H9 (cell line): Measurements from ENCODE around the gene MRGPRD. TPM values are rescaled to one million over a fixed set of nuclear protein-coding genes. Genes with fewer than 3 reads are reported as not detected.

Experiments used
- DNase-seq: peaks from one replicate; pipeline ENCODE4 v3.0.0-alpha.2; 2017
- H2AFZ ChIP-seq: one replicate; pipeline ENCODE4 v1.6.1; 2013; ENCODE audit warnings: mild to moderate bottlenecking, low read length, control low read depth, moderate library complexity
- H2AK5ac ChIP-seq: 2 replicates; pipeline ENCODE4 v1.6.1; 2013; ENCODE audit warnings: low read length, control low read depth, mixed read lengths; ENCODE audit not compliant: insufficient read length
- H2BK120ac ChIP-seq: one replicate; pipeline ENCODE4 v1.6.1; 2013; ENCODE audit warnings: low read depth, mild to moderate bottlenecking, low read length, control low read depth, inconsistent platforms; ENCODE audit not compliant: poor library complexity, severe bottlenecking
- H2BK12ac ChIP-seq: 2 replicates; pipeline ENCODE4 v1.6.1; 2013; ENCODE audit warnings: low read length, control low read depth, mixed read lengths, low read depth; ENCODE audit not compliant: insufficient read length
- H2BK15ac ChIP-seq: 2 replicates; pipeline ENCODE4 v1.6.1; 2013; ENCODE audit warnings: low read depth, low read length, control low read depth
- H2BK20ac ChIP-seq: one replicate; pipeline ENCODE4 v1.6.1; 2013; ENCODE audit warnings: low read depth, mild to moderate bottlenecking, low read length, control low read depth, inconsistent platforms; ENCODE audit not compliant: poor library complexity, severe bottlenecking
- H2BK5ac ChIP-seq: 2 replicates; pipeline ENCODE4 v1.6.1; 2013; ENCODE audit warnings: low read length, control low read depth, mixed read lengths; ENCODE audit not compliant: insufficient read length
- H3K14ac ChIP-seq: 2 replicates; pipeline ENCODE4 v1.6.1; 2013; ENCODE audit warnings: low read length, control low read depth; ENCODE audit not compliant: insufficient read depth
- H3K18ac ChIP-seq: 2 replicates; pipeline ENCODE4 v1.6.1; 2013; ENCODE audit warnings: low read depth, mild to moderate bottlenecking, mixed read lengths, low read length, control low read depth; ENCODE audit not compliant: insufficient read length
- H3K23ac ChIP-seq: 2 replicates; pipeline ENCODE4 v1.6.1; 2013; ENCODE audit warnings: low read length, control low read depth, mixed read lengths, low read depth; ENCODE audit not compliant: insufficient read length
- H3K23me2 ChIP-seq: 2 replicates; pipeline ENCODE4 v1.6.1; 2013; ENCODE audit warnings: low read depth, mild to moderate bottlenecking, mixed read lengths, low read length, control low read depth; ENCODE audit not compliant: insufficient read length, poor library complexity, severe bottlenecking
- H3K27ac ChIP-seq: 2 replicates; pipeline ENCODE4 v1.5.1; 2013; ENCODE audit warnings: low read length, control low read depth, mixed read lengths, low read depth; ENCODE audit not compliant: insufficient read length
- H3K27me3 ChIP-seq: 2 replicates; pipeline ENCODE4 v1.6.1; 2013; ENCODE audit warnings: low read length, control low read depth, inconsistent platforms; ENCODE audit not compliant: insufficient read depth
- H3K4ac ChIP-seq: 2 replicates; pipeline ENCODE4 v1.6.1; 2013; ENCODE audit warnings: low read depth, mild to moderate bottlenecking, control low read depth, inconsistent platforms, low read length, moderate library complexity
- H3K4me1 ChIP-seq: 2 replicates; pipeline ENCODE4 v1.6.1; 2013; ENCODE audit warnings: low read length, control low read depth, inconsistent platforms; ENCODE audit not compliant: insufficient read depth
- H3K4me2 ChIP-seq: 2 replicates; pipeline ENCODE4 v1.6.1; 2013; ENCODE audit warnings: low read length, control low read depth, mixed read lengths; ENCODE audit not compliant: insufficient read length, insufficient read depth
- H3K56ac ChIP-seq: 2 replicates; pipeline ENCODE4 v1.6.1; 2013; ENCODE audit warnings: low read depth, mild to moderate bottlenecking, mixed read lengths, low read length, control low read depth; ENCODE audit not compliant: insufficient read length
- H3K79me1 ChIP-seq: 2 replicates; pipeline ENCODE4 v1.6.1; 2013; ENCODE audit warnings: low read depth, mild to moderate bottlenecking, moderate library complexity, low read length, control low read depth, inconsistent platforms; ENCODE audit not compliant: insufficient read depth, poor library complexity, severe bottlenecking
- H3K79me2 ChIP-seq: 2 replicates; pipeline ENCODE4 v1.6.1; 2013; ENCODE audit warnings: low read length, control low read depth, inconsistent platforms; ENCODE audit not compliant: insufficient read depth
- H3K9ac ChIP-seq: 2 replicates; pipeline ENCODE4 v1.6.1; 2013; ENCODE audit warnings: low read length, control low read depth, mixed read lengths; ENCODE audit not compliant: insufficient read length; ENCODE audit errors: extremely low read depth
- H3K9me3 ChIP-seq: one replicate; pipeline ENCODE4 v1.6.1; 2013; ENCODE audit warnings: low read depth, low read length, inconsistent platforms; ENCODE audit not compliant: control insufficient read depth
- H3T11ph ChIP-seq: one replicate; pipeline ENCODE4 v1.6.1; 2013; ENCODE audit warnings: mild to moderate bottlenecking, low read length, control low read depth, inconsistent platforms
- H4K20me1 ChIP-seq: one replicate; pipeline ENCODE4 v1.6.1; 2013; ENCODE audit not compliant: control insufficient read depth, insufficient read length, insufficient read depth
- H4K5ac ChIP-seq: 2 replicates; pipeline ENCODE4 v1.6.1; 2013; ENCODE audit warnings: low read depth, mild to moderate bottlenecking, mixed read lengths, low read length, control low read depth; ENCODE audit not compliant: insufficient read length
- H4K8ac ChIP-seq: replicated peaks from 2 replicates; pipeline ENCODE4 v1.6.1; 2013; ENCODE audit warnings: low read length, control low read depth, mixed read lengths, low read depth; ENCODE audit not compliant: insufficient read length
- H4K91ac ChIP-seq: 2 replicates; pipeline ENCODE4 v1.6.1; 2013; ENCODE audit warnings: low read depth, mild to moderate bottlenecking, moderate library complexity, mixed read lengths, low read length, control low read depth; ENCODE audit not compliant: insufficient read length
- H3K27ac Mint-ChIP-seq, 3 experiments: 2 replicates in 2 of 3; 3 replicates in 1 of 3; pipeline ENCODE4 v1.8.0; 2020 to 2021; ENCODE audit warnings: mixed read lengths in 3 of 3, mild to moderate bottlenecking in 1 of 3, moderate library complexity in 1 of 3
- H3K27me3 Mint-ChIP-seq: 2 replicates; pipeline ENCODE4 v1.8.0; 2021; ENCODE audit warnings: low read depth, mild to moderate bottlenecking, moderate library complexity, mixed read lengths
- H3K36me3 Mint-ChIP-seq, 3 experiments: 2 replicates in 2 of 3; 3 replicates in 1 of 3; pipeline ENCODE4 v1.8.0; 2020 to 2021; ENCODE audit warnings: low read depth in 3 of 3, mixed read lengths in 3 of 3; ENCODE audit not compliant: insufficient read depth in 1 of 3
- H3K4me1 Mint-ChIP-seq, 2 experiments: 2 replicates each; pipeline ENCODE4 v1.8.0; 2020; ENCODE audit warnings: mixed read lengths in 2 of 2
- H3K4me3 Mint-ChIP-seq, 2 experiments: 2 replicates in 1 of 2; 3 replicates in 1 of 2; pipeline ENCODE4 v1.8.0; 2020 to 2021; ENCODE audit warnings: mild to moderate bottlenecking in 2 of 2, mixed read lengths in 2 of 2, moderate library complexity in 1 of 2
- H3K9me3 Mint-ChIP-seq, 2 experiments: 2 replicates in 1 of 2; 3 replicates in 1 of 2; pipeline ENCODE4 v1.8.0; 2020; ENCODE audit warnings: mild to moderate bottlenecking in 2 of 2, mixed read lengths in 2 of 2, moderate library complexity in 1 of 2
- CTCF ChIP-seq: fragments of 200-600 bp; sonication (generic); conservative IDR thresholded peaks from 3 replicates; pipeline ENCODE4 v1.8.0; 2021; ENCODE audit warnings: antibody characterized with exemption, mild to moderate bottlenecking
- WGBS: extraction: QIAGEN DNeasy Blood & Tissue Kit; methylation state at CpG from one replicate; pipeline ENCODE4 v1.1.7; 2013; ENCODE audit warnings: missing lambda C conversion rate, low lambda C conversion rate, mixed read lengths; ENCODE audit not compliant: insufficient read length; ENCODE audit errors: extremely low coverage; 5-methylcytosine and 5-hydroxymethylcytosine counted together
- total RNA-seq: library from RNA; stranded (reverse); gene quantifications from 2 replicates; pipeline ENCODE4 v1.2.1, GENCODE V29; 2021

Gene MRGPRD
- total RNA-seq, 1 experiment from 2014 or later, result not detected

GRCh38 chr11:68966894-68967780 is 13.6 kb downstream of the MRGPRD start:
- Histone ChIP-seq H3K18ac (no peak overlapping the region), H3K9me3 (no peaks in the 10 kb centered on the region), H3K27me3 (no peaks in the 10 kb centered on the region), H2BK20ac (no peak overlapping the region), H3K14ac (no peak overlapping the region; the same call in 1 of the 2 replicates), H2AFZ (no peak overlapping the region), H3K4me1 (no peaks in the 10 kb centered on the region), H3K9ac (no peak overlapping the region), H2BK5ac (no peak overlapping the region), H4K8ac (no peak overlapping the region), H4K20me1 (no peaks in the 10 kb centered on the region), H2BK120ac (no peak overlapping the region), H3K23ac (no peak overlapping the region), H3T11ph (no peak overlapping the region), H3K79me1 (no peaks in the 10 kb centered on the region), H4K5ac (no peak overlapping the region), H3K23me2 (peaks cover 2% of the 10 kb centered on the region), H2BK15ac (no peak overlapping the region), H3K4me2 (no peak overlapping the region), H3K27ac (no peak overlapping the region), H3K56ac (no peak overlapping the region), H3K4ac (no peak overlapping the region), H2BK12ac (no peak overlapping the region), H2AK5ac (no peak overlapping the region), H3K79me2 (no peaks in the 10 kb centered on the region), H4K91ac (no peak overlapping the region)
- H3K27ac Mint-ChIP-seq, result no peak overlapping the region
- no peaks in the 10 kb centered on the region for H3K36me3 Mint-ChIP-seq
- WGBS, result no CpG with 5 or more reads among the region's 9 CpGs
- H3K4me1 Mint-ChIP-seq, result peaks cover 2 to 4% of the 10 kb centered on the region in 2 experiments; a peak in 2 of 4 replicates
- TF ChIP-seq CTCF, result no peak
- H3K27me3 Mint-ChIP-seq, result peaks cover 4% of the 10 kb centered on the region
- H3K9me3 Mint-ChIP-seq, result peaks cover 0 to 3% of the 10 kb centered on the region in 2 experiments; a peak in 1 of 5 replicates
- DNase-seq, result no peak
- H3K4me3 Mint-ChIP-seq, result no peak overlapping the region
